Endothelial cell of umbilical vein (primary cell): ENCODE data around the gene LIN7A. TPM values are rescaled to one million over a fixed set of nuclear protein-coding genes. Genes with fewer than 3 reads are reported as not detected.

Experiments
- BruUV-seq: library from RNA; stranded (reverse); fragments of 400-500 nt; replicated peaks from 2 replicates; lab custom pipeline; 2021; lab: Mats Ljungman, UMichigan
- CTCF ChIA-PET: fragments of 300-600, 350-600 bp; sonication (Branson Sonifier 250); formaldehyde crosslinking; loops from one replicate; lab custom pipeline; 2021; ENCODE audit warnings: antibody characterized with exemption, inconsistent platforms; lab: Charles Lee
- POLR2A ChIA-PET: fragments of 300-600, 350-600 bp; sonication (Branson Sonifier 250); formaldehyde crosslinking; loops from one replicate; lab custom pipeline; 2021; ENCODE audit warnings: antibody characterized with exemption, inconsistent platforms; lab: Charles Lee
- DNase-seq: peaks from one replicate; pipeline ENCODE4 v3.0.0-alpha.2; 2011; ENCODE audit warnings: low read depth, low spot score
- FAIRE-seq: peaks from 2 replicates; lab custom pipeline; 2011; peaks lifted over from hg19 to GRCh38; lab: Jason Lieb, UNC
- H2AFZ ChIP-seq: 2 replicates; pipeline ENCODE4 v1.6.0; 2012; ENCODE audit warnings: low read depth, low read length, control low read depth, inconsistent platforms
- H3K27ac ChIP-seq: 2 replicates; pipeline ENCODE4 v1.5.1; 2011; ENCODE audit warnings: low read depth, mild to moderate bottlenecking, control low read depth, low read length, moderate library complexity; ENCODE audit not compliant: insufficient read depth
- H3K27me3 ChIP-seq, 2 experiments: 2 replicates each; pipeline versions ENCODE4 v1.6.0 to v1.6.1; 2011; ENCODE audit warnings: low read length in 2 of 2, mixed read lengths in 1 of 2; ENCODE audit not compliant: control insufficient read depth in 2 of 2, insufficient read depth in 2 of 2
- H3K36me3 ChIP-seq, 2 experiments: 2 replicates in 1 of 2; 3 replicates in 1 of 2; pipeline ENCODE4 v1.5.1; 2011; ENCODE audit warnings: low read length in 2 of 2, mild to moderate bottlenecking in 1 of 2, moderate library complexity in 1 of 2; ENCODE audit not compliant: control insufficient read depth in 2 of 2, insufficient read depth in 2 of 2; ENCODE audit errors: extremely low read depth in 1 of 2
- H3K4me1 ChIP-seq: 3 replicates; pipeline ENCODE4 v1.5.1; 2011; ENCODE audit warnings: mild to moderate bottlenecking, low read length; ENCODE audit not compliant: control insufficient read depth, insufficient read depth; ENCODE audit errors: extremely low read depth
- H3K4me2 ChIP-seq: 2 replicates; pipeline ENCODE4 v1.6.1; 2011; ENCODE audit warnings: low read length, control low read depth, mixed read lengths; ENCODE audit not compliant: insufficient read depth
- H3K4me3 ChIP-seq, 3 experiments: fragments of 200-600 bp in 1 of 3; sonication (generic), shearing (Covaris generic) in 1 of 3; replicated peaks in 1 of 3; 2 replicates each; pipeline ENCODE4 v1.5.1; 2011 to 2016; ENCODE audit warnings: control low read depth in 3 of 3, low read length in 3 of 3, mild to moderate bottlenecking in 2 of 3, inconsistent platforms in 1 of 3, low read depth in 1 of 3, moderate library complexity in 1 of 3; ENCODE audit not compliant: insufficient read depth in 1 of 3
- H3K79me2 ChIP-seq: 2 replicates; pipeline ENCODE4 v1.6.0; 2012; ENCODE audit warnings: low read length, inconsistent platforms; ENCODE audit not compliant: control insufficient read depth, insufficient read depth
- H3K9ac ChIP-seq: replicated peaks from 2 replicates; pipeline ENCODE3; 2011; ENCODE audit warnings: low read length, control low read depth; ENCODE audit not compliant: insufficient read depth; ENCODE audit errors: extremely low read depth
- H3K9me1 ChIP-seq: replicated peaks from 3 replicates; pipeline ENCODE4 v1.6.0; 2011; ENCODE audit warnings: mild to moderate bottlenecking, low read length; ENCODE audit not compliant: control insufficient read depth, insufficient read depth; ENCODE audit errors: extremely low read depth
- H3K9me3 ChIP-seq: replicated peaks from 2 replicates; pipeline ENCODE4 v1.5.1; 2012; ENCODE audit warnings: low read length, inconsistent platforms; ENCODE audit not compliant: control insufficient read depth, insufficient read depth
- H4K20me1 ChIP-seq: replicated peaks from 2 replicates; pipeline ENCODE3; 2011; ENCODE audit warnings: mild to moderate bottlenecking, low read length; ENCODE audit not compliant: control insufficient read depth, insufficient read depth; ENCODE audit errors: extremely low read depth
- CTCF ChIP-seq, 2 donors: IDR thresholded peaks; 1 replicate in 1 of 2; 2 replicates in 1 of 2; pipeline ENCODE4 v1.5.1; 2011; ENCODE audit warnings: low read length in 2 of 2, mild to moderate bottlenecking in 2 of 2, moderate library complexity in 2 of 2, control low read depth in 1 of 2, inconsistent platforms in 1 of 2, low read depth in 1 of 2; ENCODE audit not compliant: insufficient read depth in 1 of 2; ENCODE audit errors: extremely low read depth in 1 of 2
- EZH2 ChIP-seq: IDR thresholded peaks from 2 replicates; pipeline ENCODE4 v1.6.1; 2012; ENCODE audit warnings: borderline replicate concordance, low read depth, mild to moderate bottlenecking, moderate library complexity, low read length, inconsistent platforms; ENCODE audit not compliant: severe bottlenecking
- FOS ChIP-seq: IDR thresholded peaks from 2 replicates; pipeline ENCODE4 v1.6.1; 2011; ENCODE audit warnings: mild to moderate bottlenecking, low read length, moderate library complexity, borderline replicate concordance; ENCODE audit not compliant: insufficient read depth
- GATA2 ChIP-seq: IDR thresholded peaks from 2 replicates; pipeline ENCODE4 v1.7.0; 2011; ENCODE audit warnings: low read depth, mild to moderate bottlenecking, moderate library complexity, mixed read lengths, low read length; ENCODE audit not compliant: insufficient read length, insufficient read depth
- JUN ChIP-seq: IDR thresholded peaks from 2 replicates; pipeline ENCODE4 v1.6.1; 2011; ENCODE audit warnings: borderline replicate concordance, low read depth; ENCODE audit not compliant: insufficient read length, insufficient read depth
- MYC ChIP-seq: IDR thresholded peaks from one replicate; pipeline ENCODE4 v1.6.1; 2011; ENCODE audit warnings: mild to moderate bottlenecking, low read depth, low read length
- POLR2A ChIP-seq: IDR thresholded peaks from 2 replicates; pipeline ENCODE4 v1.6.1; 2012; ENCODE audit warnings: low read depth, mild to moderate bottlenecking, control low read depth, low read length
- POLR2AphosphoS5 ChIP-seq: IDR thresholded peaks from 2 replicates; pipeline ENCODE4 v1.6.1; 2012; ENCODE audit warnings: low read depth, mild to moderate bottlenecking, control low read depth, low read length, moderate library complexity; ENCODE audit not compliant: insufficient read depth
- dilution Hi-C: fragments of 300-500 bp; cut with MboI; formaldehyde crosslinking; loops from one replicate; pipeline ENCODE4 v1.15.0; 2019; ENCODE audit warnings: low sequenced_read_pairs; ENCODE audit not compliant: extremely low pct_ligation_motif_present
- intact Hi-C: fragments of 100-400 bp; cut with micrococcal nuclease; formaldehyde crosslinking; loops from one replicate; pipeline ENCODE4 v1.10.0; 2022
- polyA plus RNA-seq, 4 experiments: library from polyadenylated mRNA; depleted of rRNA in 3 of 4; stranded (reverse) in 3 of 4; unstranded in 1 of 4; fragments of >200 nt; gene quantifications; 2 replicates each; pipeline versions ENCODE4 v1.2.1 to v1.2.3, GENCODE V29; 2011 to 2012; ENCODE audit warnings: missing spikeins in 1 of 4
- total RNA-seq: library from RNA; stranded (reverse); gene quantifications from 2 replicates; pipeline ENCODE4 v1.2.3, GENCODE V29; 2021
- TF ChIP-seq, protein P1 (sequence below): IDR thresholded peaks from 2 replicates; pipeline ENCODE4 v1.6.1; 2011; ENCODE audit not compliant: insufficient read depth, insufficient read length

LIN7A gene
- total and polyA plus RNA-seq, 2 donors (not counting 3 experiments of a cell fraction or from before 2014, with no cell fraction given), result 1.6 to 4.3 TPM

- CTCF ChIA-PET, result no interaction called here
- FAIRE-seq (no peak), DNase-seq (no peak)
- dilution Hi-C loops (no loop called here), intact Hi-C loops (no loop called here)
- Histone ChIP-seq H3K9me1 (no peaks in the 10 kb centered on the region), H3K36me3 (no peaks in the 10 kb centered on the region), H2AFZ (no peak overlapping the region), H3K4me2 (no peak overlapping the region), H3K4me1 (no peaks in the 10 kb centered on the region), H3K27ac (no peak overlapping the region), H4K20me1 (no peaks in the 10 kb centered on the region), H3K9me3 (no peaks in the 10 kb centered on the region), H3K79me2 (no peaks in the 10 kb centered on the region), H3K4me3 (no peak overlapping the region), H3K27me3 (no peaks in the 10 kb centered on the region), H3K9ac (no peak overlapping the region)
- BruUV-seq, result no TSS peak
- POLR2A ChIA-PET, result no interaction called here
- TF ChIP-seq POLR2A (no peak), FOS (no peak), CTCF (IDR thresholded peaks at IDR 0.05; ENCODE audit: extremely low read depth in 1 of 2, insufficient read depth in 1 of 2, low read depth in 1 of 2, low read length in 2 of 2) (no peak), JUN (no peak)
- TF ChIP-seq, protein P1, sequence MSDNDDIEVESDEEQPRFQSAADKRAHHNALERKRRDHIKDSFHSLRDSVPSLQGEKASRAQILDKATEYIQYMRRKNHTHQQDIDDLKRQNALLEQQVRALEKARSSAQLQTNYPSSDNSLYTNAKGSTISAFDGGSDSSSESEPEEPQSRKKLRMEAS, result no peak
Observed at GRCh38 chr12:80864046-80864735, 73.5 kb downstream of the LIN7A start.

DNA sequence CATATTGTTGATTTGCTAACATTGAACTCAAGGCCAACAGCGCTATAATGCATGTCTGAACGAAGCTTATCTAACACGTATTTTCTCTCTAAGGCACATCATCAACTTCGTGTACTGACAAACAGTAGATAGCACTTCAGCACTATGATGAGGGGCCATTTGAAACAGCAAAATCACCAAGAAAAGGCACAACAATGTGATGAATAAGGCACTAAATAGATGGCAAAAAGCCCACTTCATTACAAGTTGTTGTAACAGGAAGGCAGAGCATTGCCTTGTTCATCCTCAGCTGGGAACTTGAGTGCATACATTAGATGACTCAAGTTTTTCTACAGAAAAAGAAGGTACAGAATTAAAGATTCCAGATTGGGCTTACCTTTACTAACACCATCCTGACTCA is 75.2 kb downstream of the LIN7A start:
- Histone ChIP-seq H3K4me1 (no peaks in the 10 kb centered on the region), H3K4me2 (no peak overlapping the region), H3K9ac (no peak overlapping the region), H3K27ac (no peak overlapping the region), H3K36me3 (no peaks in the 10 kb centered on the region), H2AFZ (no peak overlapping the region), H3K79me2 (no peaks in the 10 kb centered on the region), H3K9me1 (no peaks in the 10 kb centered on the region), H3K27me3 (no peaks in the 10 kb centered on the region), H4K20me1 (no peaks in the 10 kb centered on the region), H3K9me3 (no peaks in the 10 kb centered on the region), H3K4me3 (no peak overlapping the region)
- no peak for FAIRE-seq
- ChIA-PET POLR2A (no interaction called here), CTCF (interaction anchor here (0.8 kb wide), 1 partner anchor 395 kb away, joined by 3 read pairs; no protein-coding TSS in a partner anchor)
- TF ChIP-seq POLR2A (no peak), GATA2 (no peak), EZH2 (no peak), FOS (no peak), CTCF (IDR thresholded peaks at IDR 0.05; ENCODE audit: extremely low read depth in 1 of 2, insufficient read depth in 1 of 2, low read depth in 1 of 2, low read length in 2 of 2) (no peak), POLR2AphosphoS5 (no peak), MYC (no peak), JUN (no peak)
- TF ChIP-seq, protein P1, result no peak
- dilution Hi-C loops, result no loop called here
- intact Hi-C loops, result no loop called here
- BruUV-seq, result no TSS peak
- no peak for DNase-seq
